HG02938 (cell line): ENCODE results near the gene NSUN3.

ENCODE experiments used
- ATAC-seq: cut with Tn5 transposase; IDR thresholded peaks from one replicate; pipeline ENCODE4 v1.9.1; 2021; ENCODE audit warnings: mild to moderate bottlenecking, moderate library complexity; ENCODE audit not compliant: unreplicated experiment

NSUN3 gene

DNA sequence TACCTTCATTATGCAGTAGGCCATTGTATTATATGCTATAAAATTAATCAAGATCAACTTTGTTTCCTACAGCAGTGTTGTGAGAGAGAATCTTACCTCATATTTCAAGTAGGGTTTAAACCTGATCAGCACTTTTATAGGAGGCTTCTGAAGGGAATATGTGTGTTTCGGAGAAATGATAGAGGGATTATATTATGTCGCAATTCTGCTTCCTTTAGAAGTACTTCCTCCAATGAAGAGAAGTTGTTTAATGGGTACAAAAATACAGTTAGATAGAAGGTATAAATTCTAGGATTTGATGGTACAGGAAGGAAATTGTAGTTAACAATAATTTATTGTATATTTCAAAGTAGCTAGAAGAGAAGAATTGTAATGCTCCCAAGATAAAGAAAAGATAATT lies 54.9 kb downstream of the NSUN3 start:
- no peak for ATAC-seq

DNA sequence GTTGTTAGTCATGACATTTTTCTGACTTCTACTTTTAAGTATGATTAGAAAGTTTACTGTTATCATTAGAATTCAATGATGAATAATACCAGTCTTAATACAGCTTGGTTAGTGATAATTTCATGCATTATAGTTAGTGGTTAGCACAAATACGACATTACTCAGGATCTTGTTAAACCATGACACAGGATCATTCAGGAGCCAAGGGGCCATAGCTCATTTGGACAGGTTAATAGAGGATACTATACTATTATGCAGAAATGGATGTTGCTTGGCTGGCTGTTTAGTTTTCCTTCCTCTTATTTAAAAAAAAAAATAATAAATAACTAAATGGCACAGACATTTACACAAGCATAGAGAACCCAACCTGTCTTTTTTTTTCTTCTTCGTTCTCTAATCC lies 55.5 kb downstream of the NSUN3 start:
- ATAC-seq = no peak

DNA sequence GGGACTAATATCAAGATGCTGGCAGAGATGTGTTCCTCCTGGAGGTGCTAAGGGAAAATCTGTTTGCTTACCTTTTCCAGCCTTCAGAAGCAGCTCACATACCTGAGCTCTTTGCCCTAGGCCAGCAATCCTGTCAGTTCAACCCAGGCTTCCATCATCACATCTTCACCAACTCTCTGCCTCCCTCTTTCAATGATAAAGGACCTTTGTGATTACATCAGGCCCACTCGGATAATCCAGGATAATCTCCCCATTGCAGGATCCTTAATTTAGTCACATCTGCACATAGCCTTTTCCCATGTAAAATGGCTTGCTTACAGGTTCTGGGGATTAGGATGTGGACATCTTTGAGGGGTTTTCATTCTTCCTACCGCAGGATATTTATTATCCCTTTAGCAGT lies 58.3 kb downstream of the NSUN3 start:
- ATAC-seq = no peak

DNA sequence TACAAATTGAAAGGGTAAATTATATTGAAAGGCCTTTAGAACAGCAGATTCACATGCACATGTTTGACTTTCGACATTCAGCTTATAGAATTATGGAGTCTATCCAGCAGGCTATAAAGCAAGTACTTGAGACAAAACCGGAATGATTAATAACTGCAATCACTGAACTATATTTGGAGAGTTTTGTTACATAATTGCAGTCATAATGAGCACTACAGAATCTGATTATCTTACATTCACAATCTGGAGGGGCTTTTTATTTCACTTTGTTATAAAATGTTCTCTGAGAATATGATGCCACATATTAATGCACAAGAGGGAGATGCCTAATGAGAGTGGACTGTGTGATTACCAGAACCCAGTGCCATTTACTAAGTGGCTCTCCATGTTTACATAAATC lies 64.3 kb downstream of the NSUN3 start:
- ATAC-seq = no peak

DNA sequence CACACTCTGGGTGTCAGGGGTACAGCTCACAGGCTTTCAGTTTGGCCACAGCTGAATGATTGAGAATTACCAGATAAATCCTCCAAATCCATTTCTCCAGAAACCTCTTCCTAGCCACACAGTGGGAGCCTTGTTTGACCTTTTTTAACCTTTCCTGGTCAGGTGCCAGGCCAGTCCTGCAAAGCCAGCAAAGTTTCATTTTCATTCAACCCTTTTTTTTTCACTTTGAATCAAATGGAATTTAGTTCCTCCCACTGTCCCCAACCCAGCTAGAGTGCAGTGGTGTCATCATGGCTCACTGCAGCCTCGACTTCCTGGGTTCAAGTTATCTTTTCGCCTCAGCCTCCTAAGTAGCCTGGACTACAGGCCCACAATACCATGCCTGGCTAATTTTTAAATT lies 67.8 kb downstream of the NSUN3 start:
- ATAC-seq = no peak

DNA sequence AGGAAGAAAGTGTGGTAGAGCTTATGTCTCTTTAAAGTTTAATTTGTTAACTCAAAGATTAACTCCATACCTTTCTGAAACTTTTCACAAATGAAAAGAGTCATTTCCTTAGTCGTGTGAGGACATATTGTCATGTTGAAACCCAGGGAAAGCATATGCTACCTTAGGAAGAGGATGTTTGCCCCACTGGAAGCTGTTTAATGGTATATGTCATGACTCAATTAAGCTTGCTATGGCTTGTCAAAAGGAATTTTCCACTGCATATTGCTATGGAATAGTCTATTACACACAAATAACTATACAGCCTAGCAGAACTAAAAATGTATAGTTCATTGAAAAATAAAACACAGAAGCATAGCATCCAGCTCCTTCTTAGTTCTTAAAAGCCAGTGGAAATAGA lies 69.9 kb downstream of the NSUN3 start:
- ATAC-seq = no peak

DNA sequence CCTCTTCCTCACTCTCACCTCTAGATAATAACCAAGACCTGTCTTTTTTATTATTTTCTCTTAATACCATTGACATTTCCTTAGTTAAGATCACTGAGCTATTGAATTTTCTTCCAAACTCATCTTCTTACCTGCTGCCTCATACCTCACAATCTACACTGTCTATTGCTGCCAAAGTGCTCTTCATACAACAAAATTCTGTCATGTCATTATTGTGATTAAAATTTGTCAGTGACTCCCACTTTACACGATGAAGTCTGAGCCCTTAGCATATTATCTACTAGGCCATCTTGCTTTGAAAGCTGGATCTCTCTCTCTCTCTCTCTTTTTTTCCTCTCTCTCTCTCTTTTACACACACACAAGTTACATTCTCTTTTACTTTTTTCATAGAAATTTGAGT lies 73.3 kb downstream of the NSUN3 start:
- no peak for ATAC-seq

DNA sequence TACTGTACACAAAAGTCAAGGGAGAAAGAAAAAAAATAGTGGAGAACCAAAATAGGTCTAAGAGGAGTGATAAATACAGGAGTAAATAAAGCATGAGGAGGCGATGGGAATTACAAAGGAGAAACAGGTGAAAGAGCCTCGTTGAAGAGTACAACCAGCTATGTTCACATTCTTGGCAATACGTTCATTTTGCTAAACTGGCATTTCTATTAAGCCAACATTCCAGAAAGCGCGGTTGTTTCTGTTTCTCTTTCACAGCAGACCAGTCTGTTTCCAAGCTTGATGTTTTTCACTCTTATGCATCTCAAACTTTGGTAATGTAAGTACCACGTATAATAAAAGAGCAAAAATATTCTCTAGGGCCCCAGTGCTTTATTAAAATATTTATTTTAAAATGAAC lies 74.5 kb downstream of the NSUN3 start:
- no peak for ATAC-seq

DNA sequence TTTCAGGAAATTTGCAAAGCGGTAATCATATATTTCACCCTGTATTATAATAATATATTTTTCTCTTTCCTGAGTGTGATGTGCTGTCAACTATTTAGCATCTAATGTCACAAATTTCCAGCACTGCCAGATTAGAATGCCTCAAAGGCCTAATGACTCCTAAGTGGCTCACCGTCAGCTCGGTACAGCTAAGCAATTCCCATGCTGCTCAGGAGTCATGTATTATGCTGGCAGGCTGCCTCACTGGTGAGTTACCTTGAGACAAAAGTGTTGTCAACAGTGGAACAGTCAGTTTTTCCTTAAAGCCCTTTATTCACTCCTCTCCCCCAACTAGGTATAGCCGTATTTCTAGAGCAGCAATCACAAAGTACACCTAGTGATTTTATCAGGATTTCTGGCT lies 83.6 kb downstream of the NSUN3 start:
- ATAC-seq = no peak

DNA sequence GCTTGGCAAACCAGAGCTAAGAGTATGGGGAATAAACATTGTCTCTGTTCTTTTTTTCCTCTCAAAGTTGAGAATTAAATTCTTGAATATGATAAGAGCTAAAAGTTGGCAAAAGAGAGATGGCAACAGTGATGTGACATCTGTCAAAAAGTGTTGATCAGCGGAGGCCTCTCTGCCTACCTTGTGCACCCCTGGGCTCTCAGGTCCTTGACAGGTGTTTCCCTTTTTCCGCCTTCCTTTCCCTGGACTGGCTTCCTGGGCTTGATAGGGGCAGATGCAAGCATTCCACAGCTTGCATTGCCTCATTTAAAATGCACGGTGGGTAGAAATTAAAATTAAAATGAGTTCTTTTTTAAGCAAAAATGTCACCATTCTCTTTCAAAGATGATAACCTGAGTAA lies 84.2 kb downstream of the NSUN3 start:
- ATAC-seq = no peak

DNA sequence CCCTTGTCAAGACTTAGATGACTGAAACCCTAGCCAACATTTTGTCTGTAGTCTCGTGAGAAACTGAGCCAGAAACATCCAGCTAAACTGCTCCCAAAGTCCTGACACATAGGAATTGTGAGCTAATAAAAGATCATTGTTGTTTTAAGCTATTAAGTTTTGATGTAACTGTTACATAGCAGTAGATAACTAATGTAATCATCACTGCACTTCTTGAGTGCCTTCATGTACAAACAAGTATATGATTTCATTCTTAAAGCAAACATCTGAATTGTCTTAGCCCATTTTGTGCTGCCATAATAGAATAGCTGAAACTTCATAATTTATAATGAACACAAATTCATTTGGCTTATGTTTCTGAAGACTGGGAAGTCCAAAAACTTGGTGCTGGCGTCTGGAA lies 87.3 kb downstream of the NSUN3 start:
- ATAC-seq = no peak

DNA sequence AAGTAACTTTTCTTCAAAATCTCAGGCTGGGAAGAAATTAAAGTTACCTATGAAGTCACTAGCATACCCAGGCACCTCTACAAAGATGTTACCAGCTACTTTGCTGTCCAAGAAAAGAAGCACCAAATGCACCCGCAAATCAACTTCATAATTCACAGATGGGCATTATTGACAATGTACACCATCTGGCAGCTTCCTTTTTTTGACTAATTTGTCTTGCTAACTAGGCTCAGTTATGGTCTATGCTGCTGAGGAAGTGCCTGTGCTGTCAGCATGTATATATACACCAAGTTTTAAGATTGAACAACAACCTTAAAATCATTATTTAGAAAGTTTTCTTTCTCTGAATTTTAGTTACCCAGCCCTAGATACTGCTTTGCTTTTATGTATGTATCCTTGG lies 93.8 kb downstream of the NSUN3 start:
- ATAC-seq = no peak

DNA sequence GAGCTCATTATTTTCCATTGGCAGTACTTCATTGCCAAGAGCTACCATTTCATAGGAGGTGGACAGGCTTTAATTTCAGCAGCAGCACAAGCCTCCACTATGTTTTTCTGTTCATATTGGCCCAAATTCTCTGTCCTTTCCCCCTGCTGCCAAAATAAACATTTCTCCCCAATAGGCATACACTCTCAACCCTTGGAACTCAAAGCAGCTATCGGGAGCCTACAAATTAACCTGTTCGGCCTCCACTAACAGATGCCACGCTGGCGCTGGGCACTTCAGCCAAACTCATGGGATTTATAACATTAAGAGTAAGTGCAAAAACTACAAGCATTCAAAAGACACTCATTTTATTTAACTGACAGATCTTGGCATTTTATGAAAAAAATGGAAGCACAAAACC lies 95.7 kb downstream of the NSUN3 start:
- no peak for ATAC-seq

DNA sequence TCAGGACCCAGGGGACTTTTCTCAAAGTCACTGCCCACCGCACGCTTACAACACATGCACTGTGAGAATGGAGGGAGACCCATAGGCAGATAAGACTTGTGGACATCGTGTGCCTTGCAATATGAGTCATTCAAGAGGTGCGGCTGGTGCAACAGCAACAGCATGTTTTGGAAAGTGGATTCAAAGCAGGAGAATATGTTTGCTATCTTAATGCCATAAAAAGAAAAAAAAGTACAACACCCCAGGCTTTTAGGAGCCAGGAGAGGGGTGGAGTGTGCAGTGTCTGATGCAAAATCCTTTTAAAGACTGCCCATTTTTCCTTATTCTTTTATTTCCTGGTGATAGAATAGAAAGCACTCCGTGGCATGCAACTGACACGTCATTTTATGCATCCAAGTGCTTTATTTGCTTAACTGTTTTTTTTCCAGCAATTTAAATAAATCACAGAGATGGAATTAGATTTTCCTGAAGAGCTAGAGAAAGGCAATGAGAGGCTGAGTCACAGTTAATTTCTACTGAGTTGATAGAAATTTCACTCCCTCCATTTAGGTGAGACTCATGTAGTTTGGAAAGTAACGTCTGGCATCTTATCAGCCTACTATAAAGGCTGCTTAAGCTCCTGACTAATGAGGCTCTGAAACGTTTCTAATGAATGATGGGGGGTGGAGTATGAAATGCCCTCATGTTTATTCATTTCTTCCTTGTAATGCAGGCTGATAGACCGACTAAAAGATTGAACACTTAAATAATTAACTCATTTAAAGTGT lies 96.4 kb downstream of the NSUN3 start:
- ATAC-seq = no peak

DNA sequence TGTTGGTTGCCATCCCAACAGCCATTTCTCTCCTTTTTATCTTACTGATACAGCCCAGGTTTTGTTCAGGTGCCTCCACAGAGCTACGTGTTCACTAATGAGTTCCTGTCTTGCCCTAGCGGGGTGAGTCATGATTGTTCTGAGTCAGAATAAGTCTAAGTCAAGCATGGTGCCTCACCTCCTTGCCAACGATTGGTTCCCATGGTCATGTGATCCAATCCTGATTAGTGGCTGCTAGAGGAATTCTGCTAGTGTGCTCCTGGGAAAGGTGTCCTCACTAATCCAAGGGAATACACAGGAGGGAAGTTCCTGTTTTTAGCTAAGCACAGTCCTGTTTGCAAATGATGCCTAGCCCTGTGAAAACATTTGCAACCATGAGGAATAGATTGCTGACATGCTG lies 99.8 kb downstream of the NSUN3 start:
- no peak for ATAC-seq

DNA sequence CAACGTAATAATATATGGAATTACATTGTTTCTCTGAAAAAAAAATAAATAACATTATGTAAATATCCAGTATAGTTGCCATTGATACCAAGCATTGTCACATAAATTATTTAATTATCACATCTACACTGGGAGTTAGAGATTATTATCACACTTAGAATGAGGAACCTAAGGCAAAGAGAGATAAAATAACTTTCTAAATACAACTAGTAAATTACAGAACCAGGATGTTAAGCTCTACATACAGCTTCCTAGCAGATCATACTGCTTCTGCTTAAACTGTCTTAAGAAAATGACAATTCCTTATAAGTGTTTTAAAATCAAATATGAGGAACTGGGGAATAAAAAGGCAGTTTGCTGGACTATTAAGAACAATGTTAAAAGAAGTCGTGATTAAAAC lies 104.5 kb downstream of the NSUN3 start:
- no peak for ATAC-seq

DNA sequence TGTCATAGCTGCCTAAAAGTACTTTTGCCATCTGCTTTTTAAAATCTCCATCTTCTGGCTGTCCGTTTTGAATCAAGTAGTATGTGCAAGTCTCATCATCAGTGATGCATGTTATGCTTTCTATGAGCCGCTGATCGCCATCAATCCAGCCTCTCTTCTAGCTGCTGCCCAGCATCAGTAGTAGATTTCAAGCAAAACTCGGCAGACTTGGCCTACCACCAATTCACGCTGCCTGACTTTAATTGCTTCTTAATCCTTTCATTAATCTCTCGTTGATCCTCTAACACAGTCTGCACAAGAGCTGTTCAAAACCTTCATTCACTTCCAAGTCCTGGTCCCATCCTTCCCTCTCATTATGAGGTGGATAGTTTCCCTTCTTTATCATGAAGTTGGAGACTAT lies 104.9 kb downstream of the NSUN3 start:
- ATAC-seq = no peak

DNA sequence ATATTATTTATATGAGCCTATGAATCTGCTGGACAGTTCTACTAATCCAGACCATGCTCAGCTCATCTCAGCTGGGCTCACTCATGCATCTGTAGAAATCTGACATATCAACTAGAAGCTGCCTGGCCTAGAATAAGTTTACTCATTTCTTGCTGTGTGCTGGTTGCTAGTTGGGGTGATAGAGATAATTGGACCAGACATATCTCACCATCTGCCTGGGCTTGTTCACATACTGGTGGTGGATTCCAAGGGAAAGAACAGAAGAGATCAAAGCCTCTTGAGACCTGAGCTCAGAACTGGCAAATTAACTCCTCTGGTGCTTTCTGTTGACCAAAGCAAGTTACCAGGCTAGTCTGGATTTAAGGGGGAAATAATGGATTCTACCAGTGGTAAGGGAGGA lies 109.1 kb downstream of the NSUN3 start:
- no peak for ATAC-seq

DNA sequence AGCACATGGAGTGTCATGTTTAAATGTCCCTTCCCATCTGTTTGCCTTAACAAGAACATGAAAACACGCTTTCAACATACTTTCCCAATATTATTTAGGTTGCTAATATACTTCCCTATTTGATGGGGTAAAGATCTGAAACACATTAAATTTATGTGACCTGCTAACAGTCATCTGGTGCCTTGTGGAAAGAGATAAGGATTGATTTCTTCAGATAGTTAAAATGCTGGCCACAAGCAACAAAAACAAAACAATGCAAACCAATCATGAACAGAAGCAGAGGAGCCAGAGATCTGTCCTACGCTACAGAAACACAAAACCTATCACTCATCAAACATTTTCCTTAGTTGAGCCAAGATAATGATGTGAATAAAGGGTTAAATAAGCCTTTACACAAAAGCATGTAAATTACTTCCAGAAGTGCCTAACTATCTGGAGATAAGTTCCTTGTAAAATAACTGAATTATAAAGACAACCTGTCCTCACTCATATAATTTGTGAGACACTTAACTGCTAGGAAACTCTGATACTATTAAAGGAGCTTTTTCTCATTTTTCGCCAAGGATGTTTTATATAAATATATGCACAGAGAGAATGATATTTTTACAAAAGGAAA lies 109.9 kb downstream of the NSUN3 start:
- ATAC-seq = no peak

DNA sequence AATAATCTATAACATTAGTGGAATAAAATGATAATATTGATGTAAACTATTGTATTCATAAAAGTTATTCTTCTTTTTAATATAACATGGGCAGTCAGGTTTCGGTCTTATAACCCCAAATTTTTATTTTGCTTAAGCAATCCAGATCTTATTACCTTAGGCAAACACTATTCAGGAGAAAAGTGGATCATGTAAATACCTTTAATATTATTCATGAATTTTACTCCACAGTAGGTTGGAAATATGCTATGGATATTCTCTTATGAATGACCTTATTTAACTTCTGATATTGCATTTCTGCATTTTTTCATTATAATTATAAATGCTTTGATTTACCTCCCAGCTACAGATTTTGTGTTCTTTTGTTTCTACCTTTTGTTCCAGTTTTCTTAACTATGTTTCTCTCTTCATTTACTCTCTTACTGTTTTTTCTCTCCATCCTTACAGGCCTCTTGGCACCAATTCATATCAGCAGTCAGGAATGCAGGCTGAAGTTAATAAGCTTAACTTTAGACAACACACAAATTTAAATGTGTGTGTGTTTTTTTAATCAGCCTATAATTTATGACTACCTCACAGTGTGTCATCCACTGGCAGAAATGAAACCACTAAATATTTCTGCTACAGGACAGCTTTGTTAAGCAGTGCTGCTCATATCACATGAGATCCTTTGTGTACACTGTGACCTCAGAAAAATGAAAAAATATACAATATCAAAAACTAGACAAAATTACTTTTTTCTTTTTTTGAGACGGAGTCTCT lies 111.0 kb downstream of the NSUN3 start:
- no peak for ATAC-seq

DNA sequence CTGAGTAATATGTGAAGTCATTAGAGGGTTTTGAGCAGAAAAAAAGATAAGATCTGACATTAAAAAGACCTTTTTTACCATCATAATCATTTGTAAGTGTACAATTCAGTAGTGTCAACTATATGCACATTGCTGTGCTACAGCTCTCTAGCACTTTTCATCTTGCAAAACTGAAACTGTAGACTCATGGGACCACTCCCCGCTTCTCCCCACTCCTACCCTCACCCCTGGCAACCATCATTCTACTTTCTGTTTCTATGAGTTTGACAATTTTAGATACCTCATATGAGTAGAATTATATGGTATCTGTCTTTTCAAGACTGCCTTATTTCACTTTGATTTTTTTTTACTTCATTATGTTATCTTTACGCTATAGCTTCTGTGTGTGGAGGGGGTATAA lies 112.8 kb downstream of the NSUN3 start:
- ATAC-seq = no peak
